Activated B cell treated with CpG ODN at 0.5 μM for 24 hours (primary cell): ENCODE results near the gene SCRN1. TPM values are rescaled to one million over a fixed set of nuclear protein-coding genes. Genes with fewer than 3 reads are reported as not detected.

Experiments
- ATAC-seq: fragments of 200-7000 bp; cut with Tn5 transposase; one replicate; pipeline ENCODE4 v1.10.0; 2021; ENCODE audit warnings: low read depth, mild to moderate bottlenecking, moderate library complexity
- CTCF ChIA-PET: fragments of 350-600 bp; sonication (Branson Sonifier 250); formaldehyde crosslinking; loops from one replicate; lab custom pipeline; 2021; ENCODE audit warnings: antibody characterized with exemption; lab: Charles Lee
- POLR2A ChIA-PET: fragments of 350-600 bp; sonication (Branson Sonifier 250); formaldehyde crosslinking; loops from one replicate; lab custom pipeline; 2021; ENCODE audit warnings: antibody characterized with exemption; lab: Charles Lee
- DNase-seq: peaks from one replicate; pipeline ENCODE4 v3.0.0; 2022
- H3K27ac Mint-ChIP-seq: one replicate; pipeline ENCODE4 v1.8.0; 2020; ENCODE audit warnings: mixed read lengths
- H3K27me3 Mint-ChIP-seq: one replicate; pipeline ENCODE4 v1.8.0; 2021; ENCODE audit warnings: mixed read lengths
- H3K36me3 Mint-ChIP-seq: one replicate; pipeline ENCODE4 v1.8.0; 2021; ENCODE audit warnings: low read depth, mixed read lengths
- H3K4me1 Mint-ChIP-seq: one replicate; pipeline ENCODE4 v1.8.0; 2021; ENCODE audit warnings: mixed read lengths
- H3K4me3 Mint-ChIP-seq: one replicate; pipeline ENCODE4 v1.8.0; 2020; ENCODE audit warnings: mild to moderate bottlenecking, mixed read lengths
- H3K9me3 Mint-ChIP-seq: one replicate; pipeline ENCODE4 v1.8.0; 2020; ENCODE audit warnings: mixed read lengths
- intact Hi-C: fragments of 100-400 bp; cut with micrococcal nuclease; formaldehyde crosslinking; loops from one replicate; pipeline ENCODE4 v1.15.1; 2024
- total RNA-seq: library from RNA; stranded (reverse); gene quantifications from 2 replicates; pipeline ENCODE4 v1.2.3, GENCODE V29; 2022
- TF ChIP-seq, protein P1 (sequence below): fragments of 200-600 bp; IDR thresholded peaks from one replicate; pipeline ENCODE4 v1.8.0; 2022; ENCODE audit warnings: antibody characterized with exemption, mild to moderate bottlenecking

SCRN1 gene
- total RNA-seq, 1 donor from 2014 or later = 48.7 TPM

DNA sequence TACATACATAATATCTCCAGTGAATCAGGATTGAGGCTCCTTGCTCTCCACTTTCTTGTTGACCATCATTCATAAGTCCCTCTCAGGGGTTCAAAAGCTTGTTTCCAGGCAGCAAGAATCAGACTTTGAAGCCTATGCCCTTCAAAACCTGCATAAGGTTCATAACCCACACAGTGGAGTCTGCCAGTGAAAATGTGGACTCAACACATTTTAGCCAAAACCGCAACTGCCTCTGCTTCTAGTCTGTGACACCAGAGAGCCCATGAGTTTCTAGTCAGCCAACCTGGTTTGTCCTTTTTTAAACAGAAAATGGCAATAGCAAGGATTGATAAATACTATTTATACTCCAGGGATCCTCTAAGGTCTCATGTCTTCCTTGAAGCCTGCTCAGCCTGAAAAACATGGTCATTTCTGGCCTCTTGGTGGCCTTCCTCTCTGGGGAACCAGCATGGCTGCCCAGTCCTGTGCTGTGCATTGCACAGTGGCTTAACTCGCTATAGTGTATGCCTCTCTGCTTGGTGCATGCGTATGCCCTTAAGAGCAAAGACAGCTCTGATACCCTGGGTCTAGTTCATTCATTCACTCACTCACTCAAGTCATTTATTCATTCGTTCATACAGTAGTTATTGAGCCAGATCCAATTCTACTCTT, 115.8 kb downstream of the SCRN1 start:
- H3K9me3 Mint-ChIP-seq = no peaks in the 10 kb centered on the region
- intact Hi-C loops = loop anchor here (10.0 kb wide), 2 partner anchors 401 to 949 kb away; no protein-coding TSS in a partner anchor
- CTCF ChIA-PET = no interaction called here
- H3K27me3 Mint-ChIP-seq = peaks cover 17% of the 10 kb centered on the region
- ATAC-seq (no peak), DNase-seq (no peak)
- TF ChIP-seq, protein P1, sequence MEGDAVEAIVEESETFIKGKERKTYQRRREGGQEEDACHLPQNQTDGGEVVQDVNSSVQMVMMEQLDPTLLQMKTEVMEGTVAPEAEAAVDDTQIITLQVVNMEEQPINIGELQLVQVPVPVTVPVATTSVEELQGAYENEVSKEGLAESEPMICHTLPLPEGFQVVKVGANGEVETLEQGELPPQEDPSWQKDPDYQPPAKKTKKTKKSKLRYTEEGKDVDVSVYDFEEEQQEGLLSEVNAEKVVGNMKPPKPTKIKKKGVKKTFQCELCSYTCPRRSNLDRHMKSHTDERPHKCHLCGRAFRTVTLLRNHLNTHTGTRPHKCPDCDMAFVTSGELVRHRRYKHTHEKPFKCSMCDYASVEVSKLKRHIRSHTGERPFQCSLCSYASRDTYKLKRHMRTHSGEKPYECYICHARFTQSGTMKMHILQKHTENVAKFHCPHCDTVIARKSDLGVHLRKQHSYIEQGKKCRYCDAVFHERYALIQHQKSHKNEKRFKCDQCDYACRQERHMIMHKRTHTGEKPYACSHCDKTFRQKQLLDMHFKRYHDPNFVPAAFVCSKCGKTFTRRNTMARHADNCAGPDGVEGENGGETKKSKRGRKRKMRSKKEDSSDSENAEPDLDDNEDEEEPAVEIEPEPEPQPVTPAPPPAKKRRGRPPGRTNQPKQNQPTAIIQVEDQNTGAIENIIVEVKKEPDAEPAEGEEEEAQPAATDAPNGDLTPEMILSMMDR = no peak
- H3K27ac Mint-ChIP-seq = no peak overlapping the region
- POLR2A ChIA-PET = no interaction called here
- peaks cover 3% of the 10 kb centered on the region for H3K4me1 Mint-ChIP-seq
- H3K36me3 Mint-ChIP-seq = no peaks in the 10 kb centered on the region
- no peak overlapping the region for H3K4me3 Mint-ChIP-seq

DNA sequence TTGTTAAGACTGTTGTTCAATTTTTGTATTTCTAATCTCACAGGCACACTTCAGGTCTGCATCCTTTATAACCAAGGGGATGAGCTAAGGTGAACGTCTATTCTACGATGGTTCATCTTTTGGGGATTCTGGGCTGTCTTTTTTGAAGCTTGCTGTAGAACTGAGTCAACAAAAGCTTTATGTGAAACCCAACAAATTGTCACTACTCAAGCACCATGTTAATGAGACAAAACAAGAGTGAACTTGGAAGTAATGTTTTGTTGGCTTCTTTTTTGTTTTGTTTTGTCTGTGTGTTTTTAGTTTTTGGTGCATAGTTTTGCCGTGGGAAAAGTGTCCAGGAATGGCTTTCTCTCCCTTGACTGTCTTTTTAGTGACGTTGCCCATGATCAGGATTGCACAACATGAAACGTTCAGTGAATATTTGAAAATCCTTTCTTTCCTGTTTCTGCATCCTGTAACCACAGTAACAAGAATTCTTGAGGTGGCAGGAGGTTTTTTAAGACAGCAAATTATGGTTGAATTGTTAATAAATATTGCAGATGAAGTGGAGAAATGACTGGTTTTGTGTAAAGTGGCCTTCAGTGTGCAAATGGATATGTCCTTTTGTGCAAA, 117.7 kb downstream of the SCRN1 start:
- CTCF ChIA-PET = interaction anchor here (0.6 kb wide), 1 partner anchor 237 kb away, joined by 3 read pairs; no protein-coding TSS in a partner anchor

More for the DNA sequence above, 117.7 kb downstream of the SCRN1 start:
- intact Hi-C loops = loop anchor here (10.0 kb wide), 2 partner anchors 403 to 947 kb away; no protein-coding TSS in a partner anchor
- DNase-seq = no peak
- H3K4me3 Mint-ChIP-seq = no peak overlapping the region
- H3K4me1 Mint-ChIP-seq = no peaks in the 10 kb centered on the region
- no peaks in the 10 kb centered on the region for H3K36me3 Mint-ChIP-seq
- H3K27ac Mint-ChIP-seq = no peak overlapping the region
- no peaks in the 10 kb centered on the region for H3K9me3 Mint-ChIP-seq
- POLR2A ChIA-PET = no interaction called here
- no peak for ATAC-seq
- H3K27me3 Mint-ChIP-seq = peaks cover 19% of the 10 kb centered on the region
- TF ChIP-seq, protein P1 = no peak

Other genes with a start within 250 kb of the SCRN1 start
- not detected in 2 replicates for gene WIPF3, start 183.3 kb downstream of the SCRN1 start, total RNA-seq
- 7.7 and 11.4 TPM in 2 replicates for gene FKBP14, start 36.9 kb upstream of the SCRN1 start, total RNA-seq
- gene PLEKHA8, start 38.6 kb upstream of the SCRN1 start, total RNA-seq = 7.4 and 9.3 TPM in 2 replicates
- gene MTURN, start 145.2 kb upstream of the SCRN1 start, total RNA-seq = 2.8 and 4.6 TPM in 2 replicates